GM19397 (cell line): ENCODE results near the gene LDLRAD4.

Experiments
- ATAC-seq: cut with Tn5 transposase; IDR thresholded peaks from one replicate; pipeline ENCODE4 v1.9.1; 2021; ENCODE audit warnings: mild to moderate bottlenecking, moderate library complexity; ENCODE audit not compliant: unreplicated experiment

LDLRAD4 gene

GRCh38 chr18:13218368-13218991 is at the start of gene LDLRAD4:
LDLRAD4 (plus strand) TSS chr18:13218760.
- ATAC-seq: no peak

DNA sequence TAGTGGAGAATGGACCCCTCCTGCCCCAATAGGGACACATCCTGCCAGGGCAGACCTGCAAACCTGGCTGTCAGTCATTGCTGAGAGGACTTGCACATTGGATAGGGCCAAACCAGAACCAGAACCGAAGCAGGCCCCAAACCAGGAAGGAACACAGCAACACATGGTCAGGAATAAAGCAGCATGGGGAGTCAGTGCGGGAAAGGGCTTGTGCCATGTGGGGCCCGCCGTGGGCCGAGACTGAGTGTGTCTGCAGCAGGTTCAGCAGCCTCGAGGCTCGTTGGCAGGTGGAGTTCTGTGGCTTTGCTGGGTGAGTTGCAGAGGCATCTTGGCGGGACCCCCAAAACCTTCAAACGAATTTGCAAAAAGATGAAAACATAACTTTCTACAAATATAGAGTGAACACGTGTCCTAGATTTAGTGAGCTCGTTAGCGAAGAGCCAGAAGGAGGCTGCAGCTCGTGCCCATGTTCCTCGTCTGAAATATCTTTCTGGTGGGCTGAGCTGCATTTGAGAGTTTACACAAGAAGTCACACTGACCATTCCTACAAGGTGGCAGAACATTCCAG is 44.9 kb upstream of the LDLRAD4 start:
- ATAC-seq: no peak

- ATAC-seq: no peak
Measured at GRCh38 chr18:13175266-13175665, 43.3 kb upstream of the LDLRAD4 start.

DNA sequence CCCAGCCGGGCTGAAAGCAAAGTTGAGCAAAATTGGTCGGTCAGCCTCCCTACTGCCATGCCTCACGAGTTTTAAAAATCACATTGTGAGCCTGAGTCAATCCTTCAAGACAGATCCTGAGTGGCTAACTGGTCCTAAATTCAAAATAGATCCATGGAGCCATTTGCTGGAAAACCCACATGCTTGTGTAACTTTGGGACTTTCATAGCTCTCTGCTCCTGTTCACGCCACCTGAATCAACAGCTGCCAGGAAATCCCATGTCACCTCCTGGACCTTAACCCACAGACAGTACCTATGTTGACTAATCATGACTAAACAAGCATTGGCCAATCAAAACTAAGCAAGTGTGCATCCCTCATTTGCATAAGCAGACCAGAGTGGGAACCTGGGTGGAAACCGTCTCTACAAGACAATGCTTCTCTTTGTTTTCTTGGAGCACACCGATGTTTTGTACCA is 42.8 kb upstream of the LDLRAD4 start:
- ATAC-seq: no peak

- no peak for ATAC-seq
Measured at GRCh38 chr18:13176847-13177246, 41.7 kb upstream of the LDLRAD4 start.

DNA sequence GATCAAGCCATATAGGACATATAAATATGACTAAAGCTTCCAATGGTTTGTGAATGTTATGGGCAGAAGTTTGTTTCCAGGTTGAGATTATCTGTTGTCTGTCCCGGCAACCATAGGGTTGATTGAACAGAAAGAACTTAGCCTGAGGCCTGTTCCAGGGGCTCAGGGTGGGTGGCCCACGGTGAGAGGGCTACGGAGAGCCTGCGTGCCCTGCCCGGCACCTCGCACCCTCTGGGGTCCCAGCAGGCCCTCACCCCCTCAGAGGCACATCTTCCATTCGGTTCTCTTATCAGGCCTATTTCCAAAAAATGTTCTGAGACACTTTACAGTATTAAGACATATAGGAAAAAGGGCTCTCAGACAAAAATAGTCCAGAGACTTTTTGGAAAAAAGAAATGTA is 40.4 kb upstream of the LDLRAD4 start:
- no peak for ATAC-seq

DNA sequence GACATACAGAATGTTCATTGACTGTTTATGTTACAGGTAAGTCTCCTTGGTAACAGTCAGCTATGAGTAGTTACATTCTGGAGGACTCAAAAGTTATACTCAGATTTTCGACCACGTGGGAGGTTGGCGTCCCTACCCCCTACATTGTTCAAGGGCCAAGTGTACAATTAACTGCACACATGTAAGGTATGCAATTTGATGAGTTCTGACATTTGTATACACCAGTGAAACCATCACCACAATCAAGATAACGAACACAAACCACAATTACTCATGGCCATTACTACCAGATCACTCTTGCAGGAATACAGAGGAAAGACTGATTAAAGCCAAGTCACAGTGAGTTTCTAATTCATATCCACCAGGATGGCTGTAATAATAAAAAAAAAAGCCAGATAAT is 39.6 kb upstream of the LDLRAD4 start:
- no peak for ATAC-seq

- ATAC-seq: no peak
Measured at GRCh38 chr18:13179566-13180113, 38.9 kb upstream of the LDLRAD4 start.

DNA sequence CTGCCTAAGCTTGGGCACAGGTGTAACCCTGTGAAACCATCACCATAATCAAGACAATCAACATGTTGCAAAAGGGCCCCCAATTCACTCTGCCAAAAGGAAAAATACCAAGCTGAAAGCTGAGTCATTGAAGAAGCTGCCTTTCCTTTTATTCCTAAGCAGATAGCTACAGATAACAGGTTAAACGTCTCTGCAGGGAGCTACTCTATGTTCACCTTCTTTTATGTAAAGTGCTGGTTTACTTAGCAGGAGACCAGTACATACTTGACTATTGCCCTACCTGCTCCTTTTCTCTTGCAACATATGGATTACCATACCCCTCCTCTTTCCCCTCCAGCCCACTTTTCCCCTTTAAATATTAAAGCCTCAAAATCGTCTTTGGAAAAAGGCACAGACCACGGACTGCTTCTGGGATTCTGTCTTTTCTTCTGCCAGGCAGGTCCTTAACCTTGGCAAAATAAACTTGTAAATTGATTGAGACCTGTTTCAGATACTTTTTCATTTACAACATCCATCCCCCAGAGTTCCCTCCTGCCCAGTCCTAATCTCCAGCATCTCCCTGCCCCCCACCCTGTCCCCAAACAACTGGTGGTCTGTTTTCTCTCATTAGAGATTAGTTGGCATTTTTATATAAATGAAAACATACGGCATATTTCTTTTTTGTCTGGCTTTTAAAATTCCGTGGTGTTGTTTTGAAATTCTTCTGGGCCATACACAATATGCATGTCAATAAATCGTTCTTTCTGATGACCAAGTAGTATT is 37.8 kb upstream of the LDLRAD4 start:
- ATAC-seq: no peak

DNA sequence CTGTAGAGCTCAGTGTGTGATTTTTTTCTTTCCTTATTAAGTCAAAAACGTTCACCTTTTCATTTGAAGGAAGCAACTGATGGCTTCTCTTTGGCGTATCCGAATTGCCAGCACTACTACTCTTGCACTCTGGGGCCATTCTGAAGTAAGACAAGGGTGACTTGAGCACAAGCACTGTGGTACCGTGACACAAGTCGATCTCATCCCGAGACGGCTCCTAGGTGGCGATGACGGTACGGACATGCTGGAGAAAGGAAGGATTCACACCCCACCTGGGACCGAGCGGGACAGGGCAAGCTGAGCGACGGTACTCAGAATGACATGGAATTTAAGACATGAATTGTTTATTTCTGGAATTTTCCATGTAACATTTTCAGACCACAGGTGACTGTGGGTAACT is 36.8 kb upstream of the LDLRAD4 start:
- ATAC-seq: no peak

DNA sequence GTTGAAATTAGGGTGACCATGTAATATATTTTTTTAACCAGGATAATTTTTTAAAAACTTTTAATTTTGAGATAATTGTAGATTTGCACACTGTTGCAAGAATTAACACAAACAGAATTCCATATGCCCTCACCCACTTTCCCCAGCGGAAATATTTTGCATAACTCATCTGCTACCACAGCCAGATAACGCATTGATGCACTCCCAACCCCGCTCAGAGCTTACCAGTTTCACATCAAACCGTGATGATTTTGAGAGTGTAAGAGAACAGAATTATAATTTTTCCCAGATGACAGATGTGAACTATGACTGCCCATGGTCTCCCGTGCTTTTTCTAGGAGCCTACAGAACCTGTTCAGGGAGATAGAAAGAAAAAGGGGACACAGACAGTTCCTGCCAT is 35.2 kb upstream of the LDLRAD4 start:
- no peak for ATAC-seq

- ATAC-seq: no peak
Measured at GRCh38 chr18:13183790-13184189, 34.8 kb upstream of the LDLRAD4 start.

DNA sequence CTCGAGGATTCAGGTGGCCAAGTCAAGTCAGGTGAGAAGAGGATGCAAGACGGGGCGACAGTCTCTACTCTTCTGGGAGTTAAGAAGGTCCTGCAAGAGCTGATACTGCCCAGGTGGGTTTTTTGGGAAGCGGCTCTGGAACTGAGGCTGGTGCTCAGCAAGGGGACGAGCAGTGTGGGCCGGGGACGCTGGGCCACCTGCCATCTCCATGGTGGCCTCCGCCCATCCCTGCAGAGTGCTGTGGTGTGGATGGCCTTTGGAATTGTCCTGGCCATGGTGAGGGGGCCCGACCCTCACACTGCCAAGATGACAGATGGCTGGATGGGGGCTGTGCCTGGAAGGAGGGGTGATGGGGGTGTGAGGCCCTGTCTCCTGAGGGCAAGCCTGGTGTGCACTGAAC is 34.2 kb upstream of the LDLRAD4 start:
- no peak for ATAC-seq

- ATAC-seq: no peak
Measured at GRCh38 chr18:13185675-13186198, 32.8 kb upstream of the LDLRAD4 start.

- ATAC-seq: no peak
Measured at GRCh38 chr18:13186687-13187086, 31.9 kb upstream of the LDLRAD4 start.

DNA sequence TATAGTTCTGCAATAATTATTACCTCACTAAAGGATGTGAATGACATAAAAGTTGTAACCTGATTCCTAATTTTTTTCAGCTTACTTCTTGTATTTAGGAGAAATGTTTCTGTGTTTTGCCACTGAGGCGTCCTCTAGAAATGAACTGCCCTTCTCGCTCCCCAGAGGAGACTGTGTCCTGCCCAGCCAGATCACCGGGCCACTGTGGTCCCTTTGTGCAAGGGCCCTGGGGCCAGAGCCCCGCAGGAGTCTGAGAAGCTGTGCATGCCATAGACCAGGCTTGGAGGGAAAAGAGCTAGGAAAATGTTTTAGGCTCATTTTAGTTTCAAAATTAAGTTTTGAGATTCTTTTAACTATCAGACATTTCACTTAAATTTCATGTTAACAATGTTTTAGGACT is 31.1 kb upstream of the LDLRAD4 start:
- no peak for ATAC-seq

DNA sequence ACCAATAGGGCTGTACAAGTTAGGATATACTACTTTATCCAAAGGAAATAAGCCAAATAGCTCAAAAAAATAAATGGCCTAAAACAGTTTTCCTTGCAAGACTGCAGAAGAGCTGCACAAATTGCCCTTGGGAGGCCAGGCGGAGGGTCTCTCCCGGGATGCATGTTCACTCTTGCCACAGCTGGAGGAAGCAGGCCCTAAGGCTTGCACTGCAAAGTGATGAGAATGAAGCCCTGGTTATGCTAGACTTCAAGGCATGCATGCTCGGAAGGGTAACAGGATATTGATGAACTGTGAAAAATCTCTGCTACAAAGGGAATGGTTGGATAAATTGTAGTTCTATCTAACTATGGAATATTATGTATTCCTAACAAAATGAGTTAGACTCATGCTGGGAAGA is 27.5 kb upstream of the LDLRAD4 start:
- ATAC-seq: no peak

DNA sequence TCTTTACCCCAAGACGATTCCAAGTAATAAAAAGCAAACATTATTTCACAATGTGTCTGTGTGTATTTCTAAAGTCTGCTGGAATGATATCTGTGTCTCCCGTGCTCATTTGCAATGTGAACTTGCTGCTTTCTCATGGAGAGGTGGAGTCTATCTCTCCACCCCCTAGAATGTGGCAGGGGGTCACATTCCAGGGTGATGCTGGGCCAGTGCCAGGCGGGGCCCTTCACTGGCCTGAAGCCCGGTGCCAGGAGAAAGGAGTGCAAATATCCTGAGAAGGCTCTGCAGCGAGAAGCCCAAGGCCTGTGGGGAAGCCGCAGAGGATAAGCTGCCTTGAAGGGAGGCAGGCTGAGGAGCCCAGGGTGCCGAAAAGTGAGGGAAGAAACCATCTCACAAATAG is 26.8 kb upstream of the LDLRAD4 start:
- ATAC-seq: no peak

GRCh38 chr18:13192970-13193369 is 25.6 kb upstream of the LDLRAD4 start:
- ATAC-seq: no peak

GRCh38 chr18:13194239-13194638 is 24.3 kb upstream of the LDLRAD4 start:
- ATAC-seq: no peak

DNA sequence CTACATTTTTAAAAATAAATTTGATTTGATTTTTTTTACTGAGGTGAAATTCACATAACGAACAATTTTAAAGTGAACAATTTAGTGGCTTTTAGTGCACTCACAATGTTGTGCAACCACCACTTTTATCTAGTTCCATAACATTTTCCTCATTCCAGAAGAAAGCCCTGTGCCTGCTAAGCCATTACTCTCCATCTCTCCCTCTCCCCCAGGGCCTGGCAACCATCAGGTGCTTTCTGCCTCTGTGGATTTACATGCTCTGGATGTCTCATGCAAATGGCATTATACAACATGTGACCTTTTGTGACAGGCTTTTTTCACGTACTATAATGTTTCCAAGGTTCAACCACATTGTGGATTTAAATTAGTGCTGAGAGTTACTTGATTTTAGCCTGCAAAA is 19.9 kb upstream of the LDLRAD4 start:
- ATAC-seq: no peak

- no peak for ATAC-seq
Measured at GRCh38 chr18:13199169-13199568, 19.4 kb upstream of the LDLRAD4 start.
